ENCODE results near the gene MCF2L.

Gene MCF2L

DNA sequence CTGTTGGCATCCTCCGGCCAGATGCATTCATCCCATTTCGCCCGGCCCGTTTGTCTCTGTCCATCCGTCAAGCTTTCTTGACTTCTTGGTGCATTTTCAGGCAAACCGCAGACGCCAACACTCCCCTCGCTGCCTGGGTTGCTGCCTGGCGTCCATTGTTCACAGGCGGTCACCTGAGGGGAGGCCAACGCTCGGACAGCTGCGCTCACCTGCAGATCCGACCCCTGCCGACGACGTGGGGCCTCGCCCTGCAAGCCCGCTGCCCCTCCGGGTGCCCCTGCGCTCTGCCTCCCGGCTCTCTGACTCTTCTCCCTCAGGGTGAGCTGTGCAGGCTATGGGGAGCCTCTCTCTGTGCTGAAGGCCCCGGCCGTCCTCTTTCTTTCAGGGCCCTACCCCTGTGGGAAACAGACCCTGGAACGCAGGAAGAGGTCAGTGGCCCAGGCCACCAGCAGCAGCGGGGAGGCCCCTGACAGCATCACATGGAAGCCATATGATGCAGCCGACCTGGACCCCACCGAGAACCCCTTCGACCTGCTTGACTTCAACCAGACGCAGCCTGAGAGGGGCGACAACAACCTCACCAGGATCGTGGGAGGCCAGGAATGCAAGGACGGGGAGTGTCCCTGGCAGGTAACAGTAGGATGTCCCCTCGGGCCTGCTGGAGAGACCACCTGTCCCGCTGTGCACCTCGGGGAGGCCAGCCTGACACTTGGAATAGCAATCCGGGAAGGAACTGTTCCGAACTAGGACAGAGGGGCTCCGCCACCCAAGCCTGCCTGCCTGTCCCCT, 174.6 kb downstream of the MCF2L start:
- Histone ChIP-seq H3K4me3 (ENCODE audit: low read length) (no peak overlapping the region), H3F3A (ENCODE audit: insufficient read depth, low read length) (no peaks in the 10 kb centered on the region), H3K9ac (ENCODE audit: low read length) (no peak overlapping the region), H3K27me3 (replicated peaks; ENCODE audit: insufficient read depth, low read length) (peaks cover 70% of the 10 kb centered on the region), H3K9me3 (replicated peaks; ENCODE audit: insufficient read depth, low read length) (no peaks in the 10 kb centered on the region), H3K79me2 (ENCODE audit: low read length) (no peaks in the 10 kb centered on the region), H3K36me3 (replicated peaks; ENCODE audit: insufficient read depth, low read length) (no peaks in the 10 kb centered on the region), H2AFZ (ENCODE audit: low read length) (no peak overlapping the region), H3K9me2 (replicated peaks; ENCODE audit: insufficient read depth, low read length) (no peaks in the 10 kb centered on the region), H4K20me1 (ENCODE audit: insufficient read depth, low read length) (no peaks in the 10 kb centered on the region), H3K4me2 (ENCODE audit: low read depth, low read length) (no peak overlapping the region), H3K27ac (ENCODE audit: low read length) (no peak overlapping the region), H3K4me1 (ENCODE audit: low read length) (0 out of 2 replicates have a peak, but pooled peaks cover 4% of the 10 kb centered on the region)
- DNase-seq = no peak
- TF ChIP-seq, protein P1, sequence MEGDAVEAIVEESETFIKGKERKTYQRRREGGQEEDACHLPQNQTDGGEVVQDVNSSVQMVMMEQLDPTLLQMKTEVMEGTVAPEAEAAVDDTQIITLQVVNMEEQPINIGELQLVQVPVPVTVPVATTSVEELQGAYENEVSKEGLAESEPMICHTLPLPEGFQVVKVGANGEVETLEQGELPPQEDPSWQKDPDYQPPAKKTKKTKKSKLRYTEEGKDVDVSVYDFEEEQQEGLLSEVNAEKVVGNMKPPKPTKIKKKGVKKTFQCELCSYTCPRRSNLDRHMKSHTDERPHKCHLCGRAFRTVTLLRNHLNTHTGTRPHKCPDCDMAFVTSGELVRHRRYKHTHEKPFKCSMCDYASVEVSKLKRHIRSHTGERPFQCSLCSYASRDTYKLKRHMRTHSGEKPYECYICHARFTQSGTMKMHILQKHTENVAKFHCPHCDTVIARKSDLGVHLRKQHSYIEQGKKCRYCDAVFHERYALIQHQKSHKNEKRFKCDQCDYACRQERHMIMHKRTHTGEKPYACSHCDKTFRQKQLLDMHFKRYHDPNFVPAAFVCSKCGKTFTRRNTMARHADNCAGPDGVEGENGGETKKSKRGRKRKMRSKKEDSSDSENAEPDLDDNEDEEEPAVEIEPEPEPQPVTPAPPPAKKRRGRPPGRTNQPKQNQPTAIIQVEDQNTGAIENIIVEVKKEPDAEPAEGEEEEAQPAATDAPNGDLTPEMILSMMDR (IDR thresholded peaks at IDR 0.05; ENCODE audit: low read length) = no peak
- TF ChIP-seq EZH2 (optimal IDR thresholded peaks at IDR 0.05; ENCODE audit: low read depth, low read length) = no peak

- Histone ChIP-seq H3K36me3 (replicated peaks; ENCODE audit: insufficient read depth, low read length) (no peaks in the 10 kb centered on the region), H3K4me2 (ENCODE audit: low read depth, low read length) (no peak overlapping the region), H2AFZ (ENCODE audit: low read length) (no peak overlapping the region), H3F3A (ENCODE audit: insufficient read depth, low read length) (no peaks in the 10 kb centered on the region), H4K20me1 (ENCODE audit: insufficient read depth, low read length) (no peaks in the 10 kb centered on the region), H3K27me3 (replicated peaks; ENCODE audit: insufficient read depth, low read length) (peaks cover 70% of the 10 kb centered on the region), H3K9me3 (replicated peaks; ENCODE audit: insufficient read depth, low read length) (no peaks in the 10 kb centered on the region), H3K79me2 (ENCODE audit: low read length) (no peaks in the 10 kb centered on the region), H3K4me3 (ENCODE audit: low read length) (no peak overlapping the region), H3K9me2 (replicated peaks; ENCODE audit: insufficient read depth, low read length) (no peaks in the 10 kb centered on the region), H3K27ac (ENCODE audit: low read length) (no peak overlapping the region), H3K4me1 (ENCODE audit: low read length) (0 out of 2 replicates have a peak, but pooled peaks cover 4% of the 10 kb centered on the region), H3K9ac (ENCODE audit: low read length) (no peak overlapping the region)
- TF ChIP-seq EZH2phosphoT487 (IDR thresholded peaks at IDR 0.05; ENCODE audit: low read length) (no peak), EZH2 (optimal IDR thresholded peaks at IDR 0.05; ENCODE audit: low read depth, low read length) (no peak)
- TF ChIP-seq, protein P1 (IDR thresholded peaks at IDR 0.05; ENCODE audit: low read length) = no peak
- no peak for DNase-seq
Observed at GRCh38 chr13:113144255-113144629, 175.2 kb downstream of the MCF2L start.

DNA sequence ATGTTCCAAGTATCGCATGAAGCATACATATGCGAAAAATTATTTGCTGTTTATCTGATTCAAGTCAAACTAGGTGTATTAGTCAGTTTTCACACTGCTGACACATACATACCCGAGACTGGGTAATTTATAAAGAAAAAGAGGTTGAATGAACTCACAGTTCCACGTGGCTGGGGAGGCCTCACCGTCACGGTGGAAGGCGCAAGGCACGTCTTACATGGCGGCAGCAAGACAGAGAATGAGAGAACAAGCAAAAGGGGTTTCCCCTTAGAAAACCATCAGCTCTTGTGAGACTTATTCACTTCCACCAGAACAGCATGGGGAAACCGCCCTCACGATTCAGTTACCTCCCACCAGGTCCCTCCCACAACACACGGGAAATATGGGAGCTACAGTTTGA, 176.5 kb downstream of the MCF2L start:
- Histone ChIP-seq H3K36me3 (replicated peaks; ENCODE audit: insufficient read depth, low read length) (no peaks in the 10 kb centered on the region), H3K9me2 (replicated peaks; ENCODE audit: insufficient read depth, low read length) (no peaks in the 10 kb centered on the region), H3K27me3 (replicated peaks; ENCODE audit: insufficient read depth, low read length) (peaks cover 72% of the 10 kb centered on the region), H3K4me3 (ENCODE audit: low read length) (no peak overlapping the region), H4K20me1 (ENCODE audit: insufficient read depth, low read length) (no peaks in the 10 kb centered on the region), H3K27ac (ENCODE audit: low read length) (no peak overlapping the region), H3K4me1 (ENCODE audit: low read length) (0 out of 2 replicates have a peak, but pooled peaks cover 4% of the 10 kb centered on the region), H3K9ac (ENCODE audit: low read length) (no peak overlapping the region), H3K9me3 (replicated peaks; ENCODE audit: insufficient read depth, low read length) (no peaks in the 10 kb centered on the region), H3K79me2 (ENCODE audit: low read length) (no peaks in the 10 kb centered on the region), H3K4me2 (ENCODE audit: low read depth, low read length) (no peak overlapping the region), H2AFZ (ENCODE audit: low read length) (no peak overlapping the region), H3F3A (ENCODE audit: insufficient read depth, low read length) (no peaks in the 10 kb centered on the region)
- TF ChIP-seq EZH2 (optimal IDR thresholded peaks at IDR 0.05; ENCODE audit: low read depth, low read length) = no peak
- TF ChIP-seq, protein P1 (IDR thresholded peaks at IDR 0.05; ENCODE audit: low read length) = no peak
- no peak for TF ChIP-seq EZH2phosphoT487 (IDR thresholded peaks at IDR 0.05; ENCODE audit: low read length)
- DNase-seq = no peak
